Kidney (tissue), 14 donors: ENCODE results near the gene ARHGAP8. TPM values are rescaled to one million over a fixed set of nuclear protein-coding genes. Genes with fewer than 3 reads are reported as not detected.

ENCODE experiments used
- DNase-seq, 5 donors: peaks; one replicate each; pipeline ENCODE4 v3.0.0-alpha.2; 2013 to 2020
- FAIRE-seq: peaks from 2 replicates; lab custom pipeline; 2012; peaks lifted over from hg19 to GRCh38; lab: Jason Lieb, UNC
- H3K27ac ChIP-seq, 2 donors: one replicate each; pipeline ENCODE4 v1.7.0; 2013; ENCODE audit warnings: low read depth in 2 of 2, low read length in 2 of 2, inconsistent platforms in 1 of 2
- H3K27me3 ChIP-seq: one replicate; pipeline ENCODE4 v1.7.1; 2013; ENCODE audit warnings: low read length, inconsistent platforms; ENCODE audit not compliant: control insufficient read depth, insufficient read depth
- H3K36me3 ChIP-seq, 3 donors: one replicate each; pipeline versions ENCODE4 v1.7.0 to v1.7.1; 2013; ENCODE audit warnings: low read length in 3 of 3, control low read depth in 1 of 3, inconsistent platforms in 1 of 3; ENCODE audit not compliant: insufficient read depth in 3 of 3, control insufficient read depth in 2 of 3
- H3K4me1 ChIP-seq, 3 donors: one replicate each; pipeline versions ENCODE4 v1.7.0 to v1.7.1; 2013; ENCODE audit warnings: low read length in 3 of 3, inconsistent platforms in 1 of 3, low read depth in 1 of 3; ENCODE audit not compliant: control insufficient read depth in 2 of 3, insufficient read depth in 2 of 3
- H3K4me3 ChIP-seq, 3 donors: one replicate each; pipeline versions ENCODE4 v1.7.0 to v1.8.1; 2013; ENCODE audit warnings: low read length in 3 of 3, control low read depth in 1 of 3, inconsistent platforms in 1 of 3
- H3K9ac ChIP-seq, 3 donors: one replicate each; pipeline versions ENCODE4 v1.7.0 to v1.7.1; 2013; ENCODE audit warnings: low read length in 3 of 3, control low read depth in 1 of 3, inconsistent platforms in 1 of 3
- H3K9me3 ChIP-seq, 3 donors: one replicate each; pipeline versions ENCODE4 v1.7.0 to v1.7.1; 2013; ENCODE audit warnings: low read length in 3 of 3, control low read depth in 1 of 3, inconsistent platforms in 1 of 3; ENCODE audit not compliant: control insufficient read depth in 2 of 3, insufficient read depth in 1 of 3
- CTCF ChIP-seq: IDR thresholded peaks from 3 replicates; pipeline ENCODE4 v1.5.1; 2012; ENCODE audit warnings: mild to moderate bottlenecking, moderate library complexity, borderline replicate concordance; ENCODE audit not compliant: insufficient read depth; ENCODE audit errors: extremely low read depth
- intact Hi-C: fragments of 100-400 bp; cut with DNase I; formaldehyde crosslinking; loops from one replicate; pipeline ENCODE4 v1.11.1; 2022
- polyA plus RNA-seq: library from polyadenylated mRNA; stranded (reverse); fragments of 350-450 nt; fragmentation: Illumina TruSeq; extraction: RNeasy Lipid Tissue Mini Kit (QIAGEN cat#74804); gene quantifications from one replicate; pipeline ENCODE4 v1.2.3, GENCODE V29; 2014; ENCODE audit warnings: low read depth, low replicate concordance; ENCODE audit not compliant: insufficient read depth
- total RNA-seq: library from RNA; stranded (reverse); fragmentation: NEBNext Ultra II Directional; extraction: Animal tissue kit (Norgen Biotek cat#: 25700); gene quantifications from one replicate; pipeline ENCODE4 v1.2.1, GENCODE V29; 2021
- donor health status: control.
- donor health status: control.
- donor health status: control.
- donor health status: control.
- donor health status: control.
- donor health status: DM: yes; HTN: yes; CAD: no.
- donor health status: Normal renal cell carcinoma (clear cell type).

Gene ARHGAP8
- total and polyA plus RNA-seq, 2 donors from 2014 or later = 30.2 to 35.7 TPM

GRCh38 chr22:44753189-44754042 lies 1.0 kb downstream of the ARHGAP8 start:
- no peaks in the 10 kb centered on the region for H3K9me3 ChIP-seq
- no peaks in the 10 kb centered on the region for H3K27me3 ChIP-seq
- H3K4me1 ChIP-seq = peaks cover 2 to 28% (median 21%) of the 10 kb centered on the region in 3 donors
- peak overlapping the region in 1 of 3 donors; percentile 55 for H3K9ac ChIP-seq
- DNase-seq (peak in 3 of 5 donors; percentile 59 to 91 (median 82)), FAIRE-seq (no peak)
- intact Hi-C loops = no loop called here
- TF ChIP-seq CTCF = no peak
- peak overlapping the region in 2 of 3 donors; percentile 44 to 63 for H3K4me3 ChIP-seq
- peak overlapping the region; percentile 71 to 91 for H3K27ac ChIP-seq
- no peaks in the 10 kb centered on the region for H3K36me3 ChIP-seq

- H3K9me3 ChIP-seq = no peaks in the 10 kb centered on the region
- intact Hi-C loops = no loop called here
- no peak for TF ChIP-seq CTCF
- H3K27me3 ChIP-seq = no peaks in the 10 kb centered on the region
- peak overlapping the region; percentile 71 to 91 for H3K27ac ChIP-seq
- H3K4me1 ChIP-seq = peaks cover 2 to 30% (median 21%) of the 10 kb centered on the region in 3 donors
- H3K36me3 ChIP-seq = no peaks in the 10 kb centered on the region
- no peak overlapping the region for H3K9ac ChIP-seq
- FAIRE-seq (no peak), DNase-seq (peak in 3 of 5 donors; percentile 58 to 77 (median 60))
- peak overlapping the region in 1 of 3 donors; percentile 7 for H3K4me3 ChIP-seq
Observed at GRCh38 chr22:44754998-44755397, 2.6 kb downstream of the ARHGAP8 start.

- peak in 3 of 5 donors; percentile 17 to 46 (median 45) for DNase-seq
- no peak for FAIRE-seq
- TF ChIP-seq CTCF = no peak
- intact Hi-C loops = no loop called here
- peaks cover 2 to 31% (median 21%) of the 10 kb centered on the region in 3 donors for H3K4me1 ChIP-seq
- peak overlapping the region in 2 of 3 donors; percentile 30 to 48 for H3K9ac ChIP-seq
- H3K27me3 ChIP-seq = no peaks in the 10 kb centered on the region
- H3K4me3 ChIP-seq = peak overlapping the region in 1 of 3 donors; percentile 23
- H3K9me3 ChIP-seq = no peaks in the 10 kb centered on the region
- H3K36me3 ChIP-seq = no peaks in the 10 kb centered on the region
- H3K27ac ChIP-seq = peak overlapping the region; percentile 71 to 91
Observed at GRCh38 chr22:44755417-44755816, 3.0 kb downstream of the ARHGAP8 start.
